ENCODE data around the gene NUTM2G.
"Not testable (repeated sequence)": the region's sequence is repeated elsewhere in the genome, so short reads cannot be mapped to it uniquely, and the experiment has no call there.

GRCh38 chr9:96972552-96972951 is 43.9 kb downstream of the NUTM2G start:
- not testable (repeated sequence) for TF ChIP-seq ZBTB26 (CRISPR knock-in tag; IDR thresholded peaks at IDR 0.05; ENCODE audit: borderline replicate concordance); DRAP1 (CRISPR knock-in tag; IDR thresholded peaks at IDR 0.05); ZNF280D (CRISPR knock-in tag; IDR thresholded peaks at IDR 0.05); CCAR2 (optimal IDR thresholded peaks at IDR 0.05; ENCODE audit: low read depth, low read length); USF2 (IDR thresholded peaks at IDR 0.05; ENCODE audit: low read depth, low read length); USF2 (CRISPR knock-in tag; IDR thresholded peaks at IDR 0.05; ENCODE audit: borderline replicate concordance); CTCF (CRISPR knock-in tag; IDR thresholded peaks at IDR 0.05); CBX2 (IDR thresholded peaks at IDR 0.05; ENCODE audit: low read depth, low read length); CBX2 (CRISPR knock-in tag; IDR thresholded peaks at IDR 0.05; ENCODE audit: low read depth); NR3C1 (CRISPR knock-in tag; IDR thresholded peaks at IDR 0.05); ATF2 (CRISPR knock-in tag; IDR thresholded peaks at IDR 0.05); ZNF317 (CRISPR knock-in tag; IDR thresholded peaks at IDR 0.05); ATF4 (CRISPR knock-in tag; IDR thresholded peaks at IDR 0.05); POLR2A (IDR thresholded peaks at IDR 0.05; ENCODE audit: insufficient read depth in 1 of 2, low read depth in 2 of 2, low read length in 2 of 2)

All from HepG2 (cell line).